ENCODE data around the gene GPC6. TPM values are rescaled to one million over a fixed set of nuclear protein-coding genes. Genes with fewer than 3 reads are reported as not detected.

Gene GPC6
- total RNA-seq, 1 experiment from 2014 or later = not detected

GRCh38 chr13:93730780-93731179 is 504.2 kb downstream of the GPC6 start:
- DNase-seq (ENCODE audit: low spot score) = no peak

GRCh38 chr13:93732186-93732585 is 505.6 kb downstream of the GPC6 start:
- DNase-seq (ENCODE audit: low spot score) = no peak

GRCh38 chr13:93736081-93736480 is 509.5 kb downstream of the GPC6 start:
- no peak for DNase-seq (ENCODE audit: low spot score)

- no peak for DNase-seq (ENCODE audit: low spot score)
These were observed 510.3 kb downstream of the GPC6 start for GRCh38 chr13:93736909-93737308.

GRCh38 chr13:93740334-93740733 is 513.7 kb downstream of the GPC6 start:
- no peak for DNase-seq (ENCODE audit: low spot score)

GRCh38 chr13:93744033-93744432 is 517.4 kb downstream of the GPC6 start:
- DNase-seq (ENCODE audit: low spot score) = no peak

- no peak for DNase-seq (ENCODE audit: low spot score)
These were observed 518.3 kb downstream of the GPC6 start for GRCh38 chr13:93744886-93745285.

GRCh38 chr13:93745884-93746283 is 519.3 kb downstream of the GPC6 start:
- DNase-seq (ENCODE audit: low spot score) = no peak

GRCh38 chr13:93746589-93746988 is 520.0 kb downstream of the GPC6 start:
- no peak for DNase-seq (ENCODE audit: low spot score)

- no peak for DNase-seq (ENCODE audit: low spot score)
These were observed 524.1 kb downstream of the GPC6 start for GRCh38 chr13:93750676-93751075.

GRCh38 chr13:93751117-93751516 is 524.5 kb downstream of the GPC6 start:
- DNase-seq (ENCODE audit: low spot score) = no peak

- no peak for DNase-seq (ENCODE audit: low spot score)
These were observed 525.9 kb downstream of the GPC6 start for GRCh38 chr13:93752541-93752940.

GRCh38 chr13:93753639-93754038 is 527.0 kb downstream of the GPC6 start:
- DNase-seq (ENCODE audit: low spot score) = no peak

- DNase-seq (ENCODE audit: low spot score) = no peak
These were observed 528.7 kb downstream of the GPC6 start for GRCh38 chr13:93755341-93755740.

GRCh38 chr13:93758575-93758974 is 532.0 kb downstream of the GPC6 start:
- no peak for DNase-seq (ENCODE audit: low spot score)

GRCh38 chr13:93762708-93763426 is 536.3 kb downstream of the GPC6 start:
- DNase-seq (ENCODE audit: low spot score) = no peak

GRCh38 chr13:93765062-93765461 is 538.5 kb downstream of the GPC6 start:
- DNase-seq (ENCODE audit: low spot score) = no peak

- DNase-seq (ENCODE audit: low spot score) = no peak
These were observed 539.2 kb downstream of the GPC6 start for GRCh38 chr13:93765811-93766210.

- no peak for DNase-seq (ENCODE audit: low spot score)
These were observed 540.1 kb downstream of the GPC6 start for GRCh38 chr13:93766719-93767118.

- no peak for DNase-seq (ENCODE audit: low spot score)
These were observed 540.7 kb downstream of the GPC6 start for GRCh38 chr13:93767180-93767916.

GRCh38 chr13:93767917-93768409 is 541.4 kb downstream of the GPC6 start:
- no peak for DNase-seq (ENCODE audit: low spot score)

GRCh38 chr13:93769101-93769500 is 542.5 kb downstream of the GPC6 start:
- no peak for DNase-seq (ENCODE audit: low spot score)

GRCh38 chr13:93769607-93770006 is 543.0 kb downstream of the GPC6 start:
- no peak for DNase-seq (ENCODE audit: low spot score)
